Astrocyte (in vitro differentiated cells and primary cell): Measurements from ENCODE around the gene ANKH. TPM values are rescaled to one million over a fixed set of nuclear protein-coding genes. Genes with fewer than 3 reads are reported as not detected.
A peak's percentile ranks its signal among the peaks of the same experiment; 100 is the strongest.

Experiments
- DNase-seq: peaks from one replicate; pipeline ENCODE4 v3.0.0-alpha.2; 2010; ENCODE audit warnings: low read depth
- FAIRE-seq: peaks from 2 replicates; lab custom pipeline; 2011; peaks lifted over from hg19 to GRCh38; lab: Jason Lieb, UNC
- H2AFZ ChIP-seq: 2 replicates; pipeline ENCODE4 v1.6.0; 2012; ENCODE audit warnings: low read depth, low read length, inconsistent platforms
- H3K27ac ChIP-seq: 2 replicates; pipeline ENCODE4 v1.5.1; 2011; ENCODE audit warnings: low read depth, low read length, inconsistent platforms
- H3K27me3 ChIP-seq: 2 replicates; pipeline ENCODE4 v1.6.0; 2011; ENCODE audit warnings: low read length, inconsistent platforms; ENCODE audit not compliant: insufficient read depth
- H3K36me3 ChIP-seq: 2 replicates; pipeline ENCODE4 v1.5.1; 2011; ENCODE audit warnings: low read length, inconsistent platforms; ENCODE audit not compliant: insufficient read depth
- H3K4me1 ChIP-seq: 2 replicates; pipeline ENCODE4 v1.5.1; 2011; ENCODE audit warnings: low read length, inconsistent platforms; ENCODE audit not compliant: insufficient read depth
- H3K4me2 ChIP-seq: 2 replicates; pipeline ENCODE4 v1.6.0; 2012; ENCODE audit warnings: low read length, inconsistent platforms
- H3K4me3 ChIP-seq: 2 replicates; pipeline ENCODE4 v1.5.1; 2011; ENCODE audit warnings: low read depth, mild to moderate bottlenecking, low read length, inconsistent platforms; ENCODE audit not compliant: insufficient read depth
- H3K79me2 ChIP-seq: 2 replicates; pipeline ENCODE4 v1.6.0; 2012; ENCODE audit warnings: mild to moderate bottlenecking, low read length, inconsistent platforms; ENCODE audit not compliant: insufficient read depth
- H3K9ac ChIP-seq: 2 replicates; pipeline ENCODE4 v1.6.0; 2012; ENCODE audit warnings: mild to moderate bottlenecking, low read length, inconsistent platforms
- H3K9me3 ChIP-seq: 2 replicates; pipeline ENCODE4 v1.5.1; 2012; ENCODE audit warnings: low read depth, mild to moderate bottlenecking, low read length, inconsistent platforms; ENCODE audit not compliant: insufficient read depth
- H4K20me1 ChIP-seq: 2 replicates; pipeline ENCODE4 v1.6.0; 2012; ENCODE audit warnings: low read length, inconsistent platforms; ENCODE audit not compliant: insufficient read depth
- H3K27ac Mint-ChIP-seq: one replicate; pipeline ENCODE4 v1.8.0; 2021; ENCODE audit warnings: mild to moderate bottlenecking, mixed read lengths; ENCODE audit not compliant: unreplicated experiment
- H3K27me3 Mint-ChIP-seq: one replicate; pipeline ENCODE4 v1.8.0; 2021; ENCODE audit warnings: low read depth, mixed read lengths; ENCODE audit not compliant: unreplicated experiment
- H3K36me3 Mint-ChIP-seq: one replicate; pipeline ENCODE4 v1.8.0; 2021; ENCODE audit warnings: low read depth, mixed read lengths; ENCODE audit not compliant: unreplicated experiment
- H3K4me1 Mint-ChIP-seq: one replicate; pipeline ENCODE4 v1.8.0; 2021; ENCODE audit warnings: low read depth, mixed read lengths; ENCODE audit not compliant: unreplicated experiment
- H3K4me3 Mint-ChIP-seq: one replicate; pipeline ENCODE4 v1.8.0; 2021; ENCODE audit warnings: mild to moderate bottlenecking, moderate library complexity, mixed read lengths; ENCODE audit not compliant: unreplicated experiment
- H3K9me3 Mint-ChIP-seq: one replicate; pipeline ENCODE4 v1.8.0; 2021; ENCODE audit warnings: mild to moderate bottlenecking, mixed read lengths; ENCODE audit not compliant: unreplicated experiment
- EZH2 ChIP-seq: IDR thresholded peaks from 2 replicates; pipeline ENCODE4 v1.6.1; 2012; ENCODE audit warnings: mild to moderate bottlenecking, low read length, inconsistent platforms; ENCODE audit not compliant: insufficient read depth
- total RNA-seq: library from RNA; stranded (reverse); gene quantifications from 2 replicates; pipeline ENCODE4 v1.2.1, GENCODE V29; 2021
- TF ChIP-seq, protein P1 (sequence below): IDR thresholded peaks from 2 replicates; pipeline ENCODE4 v1.5.1; 2011; ENCODE audit warnings: low read depth, mild to moderate bottlenecking, inconsistent platforms, low read length, moderate library complexity; ENCODE audit not compliant: insufficient read depth

ANKH gene
- total RNA-seq, 1 donor from 2014 or later: 15.8 TPM

- TF ChIP-seq, protein P1, sequence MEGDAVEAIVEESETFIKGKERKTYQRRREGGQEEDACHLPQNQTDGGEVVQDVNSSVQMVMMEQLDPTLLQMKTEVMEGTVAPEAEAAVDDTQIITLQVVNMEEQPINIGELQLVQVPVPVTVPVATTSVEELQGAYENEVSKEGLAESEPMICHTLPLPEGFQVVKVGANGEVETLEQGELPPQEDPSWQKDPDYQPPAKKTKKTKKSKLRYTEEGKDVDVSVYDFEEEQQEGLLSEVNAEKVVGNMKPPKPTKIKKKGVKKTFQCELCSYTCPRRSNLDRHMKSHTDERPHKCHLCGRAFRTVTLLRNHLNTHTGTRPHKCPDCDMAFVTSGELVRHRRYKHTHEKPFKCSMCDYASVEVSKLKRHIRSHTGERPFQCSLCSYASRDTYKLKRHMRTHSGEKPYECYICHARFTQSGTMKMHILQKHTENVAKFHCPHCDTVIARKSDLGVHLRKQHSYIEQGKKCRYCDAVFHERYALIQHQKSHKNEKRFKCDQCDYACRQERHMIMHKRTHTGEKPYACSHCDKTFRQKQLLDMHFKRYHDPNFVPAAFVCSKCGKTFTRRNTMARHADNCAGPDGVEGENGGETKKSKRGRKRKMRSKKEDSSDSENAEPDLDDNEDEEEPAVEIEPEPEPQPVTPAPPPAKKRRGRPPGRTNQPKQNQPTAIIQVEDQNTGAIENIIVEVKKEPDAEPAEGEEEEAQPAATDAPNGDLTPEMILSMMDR: no peak
- no peak for TF ChIP-seq EZH2
- no peaks in the 10 kb centered on the region for H3K27me3 ChIP-seq
These were observed 46.1 kb upstream of the ANKH start for GRCh38 chr5:14917719-14918118.

DNA sequence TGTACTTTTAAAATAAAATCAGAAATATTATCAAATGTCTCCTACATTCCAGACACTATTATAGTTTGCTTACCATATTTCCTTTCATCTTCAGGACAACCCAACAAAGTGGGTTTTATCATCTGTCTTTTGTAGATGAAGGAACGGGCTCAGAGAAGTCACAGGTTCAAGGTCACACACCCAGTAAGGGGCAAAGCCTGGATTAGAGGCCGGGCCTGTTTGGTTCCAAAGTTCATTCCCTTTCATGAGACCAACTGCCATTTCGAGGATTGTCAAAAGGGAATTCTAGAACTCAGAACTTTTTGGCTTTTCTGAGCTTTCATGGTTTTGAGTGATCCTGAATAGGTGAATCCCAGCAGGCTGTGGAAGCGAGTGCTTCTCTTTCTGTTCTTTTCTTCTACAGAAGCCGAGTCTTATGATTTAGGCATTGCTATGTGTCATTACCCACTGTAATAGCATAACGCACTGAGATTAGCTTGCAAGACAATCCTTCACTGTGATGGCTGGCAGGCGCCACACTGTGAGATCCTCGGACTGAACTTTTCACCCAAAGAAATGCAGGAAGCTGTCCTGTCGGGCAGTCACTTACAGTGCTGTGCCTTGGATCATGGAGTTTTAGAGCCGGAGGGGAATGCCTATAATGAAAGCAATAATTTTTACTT, 43.8 kb upstream of the ANKH start:
- Histone ChIP-seq H3K4me1 (peaks cover 20% of the 10 kb centered on the region), H3K27me3 (no peaks in the 10 kb centered on the region), H3K4me3 (no peak overlapping the region), H3K9me3 (no peaks in the 10 kb centered on the region), H4K20me1 (no peaks in the 10 kb centered on the region), H3K9ac (peak overlapping the region; percentile 69), H3K36me3 (no peaks in the 10 kb centered on the region), H3K79me2 (no peaks in the 10 kb centered on the region), H2AFZ (peak overlapping the region; percentile 20), H3K4me2 (peak overlapping the region; percentile 64), H3K27ac (peak overlapping the region; percentile 88)
- H3K4me1 Mint-ChIP-seq: peaks cover 15% of the 10 kb centered on the region
- DNase-seq: peak; percentile 84
- peaks cover 6% of the 10 kb centered on the region for H3K27me3 Mint-ChIP-seq
- TF ChIP-seq, protein P1: no peak
- TF ChIP-seq EZH2: no peak
- no peak for FAIRE-seq
- no peaks in the 10 kb centered on the region for H3K9me3 Mint-ChIP-seq
- H3K27ac Mint-ChIP-seq: no peak overlapping the region
- H3K4me3 Mint-ChIP-seq: no peak overlapping the region
- H3K36me3 Mint-ChIP-seq: no peaks in the 10 kb centered on the region

More at GRCh38 chr5:14917719-14918118, 46.1 kb upstream of the ANKH start:
- no peak overlapping the region for H3K4me3 ChIP-seq
- no peak overlapping the region for H3K27ac ChIP-seq
- H3K36me3 Mint-ChIP-seq: no peaks in the 10 kb centered on the region
- H3K9ac ChIP-seq: no peak overlapping the region
- H3K4me2 ChIP-seq: no peak overlapping the region
- no peak for FAIRE-seq
- peaks cover 20% of the 10 kb centered on the region for H3K4me1 ChIP-seq
- no peaks in the 10 kb centered on the region for H3K9me3 ChIP-seq
- H3K4me1 Mint-ChIP-seq: peaks cover 20% of the 10 kb centered on the region
- H3K4me3 Mint-ChIP-seq: no peak overlapping the region
- H4K20me1 ChIP-seq: no peaks in the 10 kb centered on the region
- no peaks in the 10 kb centered on the region for H3K9me3 Mint-ChIP-seq
- H3K36me3 ChIP-seq: no peaks in the 10 kb centered on the region
- DNase-seq: no peak
- H3K79me2 ChIP-seq: no peaks in the 10 kb centered on the region
- H2AFZ ChIP-seq: no peak overlapping the region
- peaks cover 6% of the 10 kb centered on the region for H3K27me3 Mint-ChIP-seq
- H3K27ac Mint-ChIP-seq: no peak overlapping the region

DNA sequence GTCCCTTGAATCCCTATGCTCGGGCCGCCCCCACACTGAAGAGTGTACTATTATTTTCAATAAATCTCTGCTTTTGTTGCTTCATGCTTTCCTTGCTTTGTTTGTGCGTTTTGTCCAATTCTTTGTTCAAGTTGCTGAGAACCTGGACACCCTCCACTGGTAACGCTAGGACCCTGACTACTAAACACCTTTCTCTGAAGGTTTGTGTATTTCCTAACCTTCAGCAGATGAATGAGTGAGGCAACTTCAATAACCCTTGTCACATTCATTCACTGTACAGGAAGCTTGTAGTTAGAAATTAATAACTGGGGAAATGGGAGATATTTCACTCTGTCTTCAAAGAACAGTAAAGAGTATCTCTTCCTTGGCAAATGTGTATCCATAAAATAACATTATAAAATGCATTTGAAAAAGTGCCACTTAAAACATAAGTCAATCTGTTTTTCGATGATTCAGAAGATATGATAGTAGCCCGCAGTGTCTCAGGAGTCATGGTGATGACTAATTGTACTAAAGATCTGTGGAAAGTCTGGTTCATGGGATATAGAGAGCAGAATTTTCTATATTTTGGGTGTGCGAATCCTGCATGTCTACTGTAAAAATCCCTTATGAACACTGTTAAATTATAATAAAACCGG, 43.2 kb upstream of the ANKH start:
- no peaks in the 10 kb centered on the region for H3K36me3 Mint-ChIP-seq
- Histone ChIP-seq H3K79me2 (no peaks in the 10 kb centered on the region), H3K36me3 (no peaks in the 10 kb centered on the region), H2AFZ (no peak overlapping the region), H3K27me3 (no peaks in the 10 kb centered on the region), H3K4me1 (peaks cover 20% of the 10 kb centered on the region), H3K27ac (peak overlapping the region; percentile 88), H4K20me1 (no peaks in the 10 kb centered on the region), H3K9ac (peak overlapping the region; percentile 69), H3K4me2 (peak overlapping the region; percentile 64), H3K4me3 (no peak overlapping the region), H3K9me3 (no peaks in the 10 kb centered on the region)
- H3K4me1 Mint-ChIP-seq: peaks cover 14% of the 10 kb centered on the region
- peak overlapping the region; percentile 30 for H3K27ac Mint-ChIP-seq
- DNase-seq (peak; percentile 84), FAIRE-seq (peak; percentile 60)
- H3K4me3 Mint-ChIP-seq: no peak overlapping the region
- no peak for TF ChIP-seq EZH2
- peaks cover 6% of the 10 kb centered on the region for H3K27me3 Mint-ChIP-seq
- H3K9me3 Mint-ChIP-seq: no peaks in the 10 kb centered on the region
